Tibial nerve (tissue), 4 donors: ENCODE results near the gene SLC10A7. TPM values are rescaled to one million over a fixed set of nuclear protein-coding genes. Genes with fewer than 3 reads are reported as not detected.

Experiments used
- DNase-seq, 2 donors: peaks; one replicate each; pipeline ENCODE4 v3.0.0-alpha.2; 2019; ENCODE audit warnings: low spot score in 2 of 2
- H3K27ac ChIP-seq, 4 donors: fragments of 200-600 bp; sonication (generic) in 3 of 4; one replicate each; pipeline ENCODE4 v1.5.1; 2017 to 2019; ENCODE audit warnings: mild to moderate bottlenecking in 1 of 4
- H3K27me3 ChIP-seq, 2 donors: fragments of 200-600 bp; sonication (generic) in 1 of 2; one replicate each; pipeline versions ENCODE4 v1.5.1 to v1.6.0; 2017 to 2019
- H3K36me3 ChIP-seq, 3 donors: fragments of 200-600 bp; sonication (generic); one replicate each; pipeline ENCODE4 v1.5.1; 2018 to 2019
- H3K4me1 ChIP-seq, 4 donors: fragments of 200-600 bp; sonication (generic) in 3 of 4; one replicate each; pipeline ENCODE4 v1.5.1; 2017 to 2019
- H3K4me3 ChIP-seq, 4 donors: fragments of 200-600 bp; sonication (generic) in 3 of 4; one replicate each; pipeline ENCODE4 v1.5.1; 2017 to 2019; ENCODE audit warnings: mild to moderate bottlenecking in 1 of 4, moderate library complexity in 1 of 4
- H3K9me3 ChIP-seq, 4 donors: fragments of 200-600 bp; sonication (generic) in 3 of 4; one replicate each; pipeline ENCODE4 v1.5.1; 2017 to 2019
- CTCF ChIP-seq, 5 experiments: fragments of 200-600 bp in 3 of 5; fragments of 450-650 bp in 2 of 5; sonication (generic) in 3 of 5; IDR thresholded peaks; one replicate each; pipeline ENCODE4 v1.5.1; 2016 to 2019; ENCODE audit warnings: antibody characterized with exemption in 5 of 5, mild to moderate bottlenecking in 3 of 5, moderate library complexity in 2 of 5
- EP300 ChIP-seq, 2 donors: sonication (generic); formaldehyde crosslinking; IDR thresholded peaks; one replicate each; pipeline ENCODE4 v1.6.1; 2017; ENCODE audit warnings: antibody characterized with exemption in 2 of 2, mild to moderate bottlenecking in 1 of 2
- POLR2A ChIP-seq, 2 donors: fragments of 450-650 bp; IDR thresholded peaks; one replicate each; pipeline ENCODE4 v1.6.1; 2017; ENCODE audit warnings: antibody characterized with exemption in 2 of 2, mild to moderate bottlenecking in 2 of 2, moderate library complexity in 2 of 2
- WGBS, 2 donors: methylation state at CpG; one replicate each; pipeline ENCODE4 v1.1.5; 2018; 5-methylcytosine and 5-hydroxymethylcytosine counted together
- total RNA-seq, 4 donors: library from RNA; depleted of rRNA; stranded (reverse); fragments of >200 nt; gene quantifications; one replicate each; pipeline ENCODE4 v1.1.0, GENCODE V29; 2016

Gene SLC10A7
- total RNA-seq, 4 donors from 2014 or later, result 9.8 to 13.8 (median 11.9) TPM

GRCh38 chr4:146343776-146344175 lies 178.0 kb downstream of the SLC10A7 start:
- H3K4me1 ChIP-seq, result peaks cover 0 to 5% (median 0%) of the 10 kb centered on the region in 4 donors
- WGBS, 2 donors, result 71 to 72% methylated on average over 3 of the region's 3 CpGs
- H3K27ac ChIP-seq, result no peak overlapping the region
- no peak overlapping the region for H3K4me3 ChIP-seq
- no peaks in the 10 kb centered on the region for H3K27me3 ChIP-seq
- H3K9me3 ChIP-seq, result no peaks in the 10 kb centered on the region
- DNase-seq, result no peak
- H3K36me3 ChIP-seq, result no peaks in the 10 kb centered on the region
- TF ChIP-seq EP300 (IDR thresholded peaks at IDR 0.05) (no peak), POLR2A (IDR thresholded peaks at IDR 0.05) (no peak), CTCF (IDR thresholded peaks at IDR 0.05) (no peak)

GRCh38 chr4:146343199-146343598 lies 178.5 kb downstream of the SLC10A7 start:
- H3K27ac ChIP-seq, result no peak overlapping the region
- no peaks in the 10 kb centered on the region for H3K9me3 ChIP-seq
- no peak for TF ChIP-seq POLR2A (IDR thresholded peaks at IDR 0.05)
- no peak for TF ChIP-seq EP300 (IDR thresholded peaks at IDR 0.05)
- TF ChIP-seq CTCF (IDR thresholded peaks at IDR 0.05), result no peak
- no peak for DNase-seq
- H3K36me3 ChIP-seq, result no peaks in the 10 kb centered on the region
- H3K27me3 ChIP-seq, result no peaks in the 10 kb centered on the region
- H3K4me1 ChIP-seq, result peaks cover 0 to 5% (median 0%) of the 10 kb centered on the region in 4 donors
- H3K4me3 ChIP-seq, result no peak overlapping the region

- WGBS, 2 donors, result 90 to 100% methylated on average over 1 of the region's 1 CpG
- Histone ChIP-seq H3K36me3 (no peaks in the 10 kb centered on the region), H3K4me3 (no peak overlapping the region), H3K27ac (no peak overlapping the region), H3K27me3 (no peaks in the 10 kb centered on the region), H3K4me1 (peaks cover 0 to 5% (median 0%) of the 10 kb centered on the region in 4 donors), H3K9me3 (no peaks in the 10 kb centered on the region)
- DNase-seq, result peak in 1 of 2 donors; percentile 26
- TF ChIP-seq CTCF (IDR thresholded peaks at IDR 0.05) (peak in 4 of 5 experiments; percentile 26 to 68 (median 50)), POLR2A (IDR thresholded peaks at IDR 0.05) (no peak), EP300 (IDR thresholded peaks at IDR 0.05) (no peak)
These were observed 179.0 kb downstream of the SLC10A7 start for GRCh38 chr4:146342600-146343192.

- Histone ChIP-seq H3K9me3 (no peaks in the 10 kb centered on the region), H3K4me1 (peaks cover 0 to 9% (median 0%) of the 10 kb centered on the region in 4 donors), H3K27me3 (no peaks in the 10 kb centered on the region), H3K36me3 (no peaks in the 10 kb centered on the region), H3K4me3 (no peak overlapping the region), H3K27ac (no peak overlapping the region)
- TF ChIP-seq CTCF (IDR thresholded peaks at IDR 0.05), result peak in 3 of 5 experiments; percentile 14 to 42 (median 16)
- no peak for TF ChIP-seq POLR2A (IDR thresholded peaks at IDR 0.05)
- no peak for DNase-seq
These were observed 180.9 kb downstream of the SLC10A7 start for GRCh38 chr4:146340798-146341197.

GRCh38 chr4:146338512-146338911 lies 183.2 kb downstream of the SLC10A7 start:
- no peak overlapping the region for H3K27ac ChIP-seq
- no peak for DNase-seq
- no peaks in the 10 kb centered on the region for H3K36me3 ChIP-seq
- H3K27me3 ChIP-seq, result no peaks in the 10 kb centered on the region
- H3K9me3 ChIP-seq, result no peaks in the 10 kb centered on the region
- TF ChIP-seq POLR2A (IDR thresholded peaks at IDR 0.05) (no peak), EP300 (IDR thresholded peaks at IDR 0.05) (no peak), CTCF (IDR thresholded peaks at IDR 0.05) (no peak)
- no peak overlapping the region for H3K4me3 ChIP-seq
- peaks cover 0 to 22% (median 0%) of the 10 kb centered on the region in 4 donors for H3K4me1 ChIP-seq
